ENCODE data around the gene TBC1D3B.
"Not testable (repeated sequence)": the region's sequence is repeated elsewhere in the genome, so short reads cannot be mapped to it uniquely, and the experiment has no call there.

Gene TBC1D3B

DNA sequence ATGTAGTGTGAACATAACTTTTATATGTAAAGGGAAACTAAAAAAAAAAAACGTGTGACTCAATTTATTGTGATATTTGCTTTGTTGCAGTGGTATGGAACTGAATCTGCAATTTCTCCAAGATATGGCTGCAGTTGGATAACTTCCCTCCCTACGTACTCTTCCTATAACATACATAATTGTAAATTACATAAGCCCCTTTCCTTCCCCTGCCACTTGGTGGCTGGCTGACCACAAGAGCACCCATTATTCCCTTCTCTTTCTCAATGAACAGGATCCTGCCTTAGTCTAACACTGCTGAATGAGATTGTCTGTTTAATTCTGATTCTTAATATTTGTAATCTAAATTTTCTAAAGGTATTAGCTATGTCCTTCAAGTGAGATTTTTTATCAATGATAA is 45.0 kb downstream of the TBC1D3B start:
- DNase-seq (ENCODE audit: low read depth in 1 of 2, low spot score in 1 of 2): no peak

DNA sequence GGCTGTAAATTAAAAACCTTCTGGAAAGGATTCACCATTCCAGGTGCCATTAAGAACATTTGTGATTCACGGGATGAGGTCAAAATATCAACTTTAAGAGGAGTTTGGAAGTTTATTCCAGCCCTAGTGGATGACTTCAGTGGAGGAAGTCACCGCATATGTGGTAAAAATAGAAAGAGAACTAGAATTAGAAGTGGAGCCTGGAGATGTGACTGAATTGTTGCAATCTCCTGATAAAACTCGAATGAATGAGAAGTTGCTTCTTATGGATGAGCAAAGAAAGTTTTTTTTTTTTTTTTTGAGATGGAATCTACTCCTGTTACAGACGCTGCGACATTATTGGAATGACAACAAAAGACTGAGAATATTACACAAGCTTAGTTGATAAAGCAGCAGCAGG is 46.1 kb downstream of the TBC1D3B start:
- no peak for DNase-seq (ENCODE audit: low read depth in 1 of 2, low spot score in 1 of 2)

DNA sequence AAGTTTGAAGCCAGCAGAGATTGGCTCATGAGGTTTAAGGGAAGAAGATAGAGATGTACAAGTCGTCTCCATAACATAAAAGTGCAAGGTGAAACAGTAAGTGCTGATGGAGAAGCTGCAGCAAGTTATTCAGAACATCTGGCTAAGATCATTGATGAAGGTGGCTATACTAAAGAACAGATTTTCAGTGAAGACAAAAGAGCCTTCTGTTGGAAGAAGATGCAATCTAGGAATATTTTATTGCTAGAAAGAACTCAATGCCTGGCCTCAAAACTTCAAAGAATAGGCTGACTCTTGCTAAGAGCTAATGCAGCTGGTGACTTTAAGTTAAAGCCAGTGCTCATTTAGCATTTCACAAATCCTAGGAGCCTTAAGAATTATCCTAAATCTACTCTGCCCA is 46.8 kb downstream of the TBC1D3B start:
- no peak for DNase-seq (ENCODE audit: low read depth in 1 of 2, low spot score in 1 of 2)

DNA sequence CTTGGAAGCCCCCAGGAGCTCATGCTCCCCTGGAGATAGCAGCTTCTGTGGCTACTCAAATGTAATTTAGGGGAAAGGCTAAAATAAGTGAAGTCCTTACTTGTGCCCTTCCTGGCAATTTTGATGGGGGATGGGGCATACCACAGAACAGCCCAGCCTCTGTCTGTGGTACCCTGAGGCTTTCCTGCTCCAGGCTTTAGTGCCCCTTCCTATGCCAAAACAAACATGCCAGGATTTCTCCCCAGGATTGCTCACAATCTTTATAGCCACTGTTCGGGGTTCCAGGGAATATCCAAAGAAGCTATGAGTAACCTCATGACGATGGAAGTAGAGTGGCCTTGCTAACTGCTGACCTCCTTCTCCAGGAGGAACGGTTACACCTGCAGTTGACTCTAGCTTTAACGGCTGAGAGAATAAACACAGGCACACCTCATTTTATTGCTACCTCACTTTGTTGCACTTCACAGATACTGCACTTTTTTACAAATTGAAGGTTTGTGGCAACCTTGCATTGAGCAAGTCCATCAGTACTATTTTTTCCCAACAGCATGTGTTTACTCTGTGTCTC is 47.9 kb downstream of the TBC1D3B start:
- DNase-seq (ENCODE audit: low read depth in 1 of 2, low spot score in 1 of 2): no peak

DNA sequence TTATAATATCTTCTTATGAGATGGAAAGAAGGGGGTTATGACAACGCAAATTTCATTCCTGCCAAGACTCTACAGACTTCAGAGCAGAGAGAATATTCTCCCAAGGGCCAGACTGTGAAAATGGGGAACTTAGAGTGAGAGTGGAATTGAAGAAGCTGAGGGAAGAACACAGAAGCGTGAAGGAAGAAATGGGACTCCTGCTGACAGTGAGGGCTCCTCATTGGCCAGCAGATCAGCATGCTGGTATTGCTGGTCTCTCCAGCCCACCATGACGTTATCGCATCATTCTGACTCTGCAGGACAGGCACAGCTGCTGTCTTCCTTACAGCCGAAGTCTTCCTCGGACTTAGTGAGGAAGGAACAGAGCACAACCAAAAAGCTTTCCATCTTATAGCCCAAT is 48.5 kb downstream of the TBC1D3B start:
- no peak for DNase-seq (ENCODE audit: low read depth in 1 of 2, low spot score in 1 of 2)

DNA sequence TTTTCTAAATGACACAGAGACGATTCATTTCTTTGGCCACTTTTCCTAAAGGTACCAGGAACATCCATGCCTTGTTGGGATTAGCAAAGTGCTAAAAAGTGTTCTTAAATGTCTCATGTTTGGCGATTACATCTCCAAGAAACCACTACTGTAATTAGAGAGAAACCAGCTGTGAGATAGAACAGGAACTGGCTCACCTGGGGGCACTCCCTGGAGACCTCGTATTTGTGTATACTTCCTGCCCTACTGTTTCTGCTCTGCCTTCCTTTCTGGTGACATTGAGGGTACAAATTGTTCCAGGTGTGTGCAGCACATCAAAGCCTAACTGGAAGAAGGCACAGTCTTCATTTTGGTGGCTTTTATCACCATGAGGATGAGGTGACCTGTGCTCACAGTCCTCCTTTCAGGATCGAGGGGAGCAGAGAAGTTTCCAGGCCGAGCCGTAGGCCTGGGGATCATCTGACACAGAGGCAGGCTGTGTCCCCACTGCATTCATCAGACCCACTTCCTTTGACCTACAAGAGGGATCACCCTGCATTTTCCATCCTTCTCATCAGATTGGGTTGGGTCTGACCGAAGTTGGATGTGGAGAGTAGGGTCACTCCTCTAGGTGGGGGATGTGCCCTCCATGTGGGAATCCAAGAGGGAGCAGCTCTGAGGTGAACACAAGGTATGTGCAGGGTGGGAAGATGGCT is 49.1 kb downstream of the TBC1D3B start:
- DNase-seq (ENCODE audit: low read depth in 1 of 2, low spot score in 1 of 2): no peak

DNA sequence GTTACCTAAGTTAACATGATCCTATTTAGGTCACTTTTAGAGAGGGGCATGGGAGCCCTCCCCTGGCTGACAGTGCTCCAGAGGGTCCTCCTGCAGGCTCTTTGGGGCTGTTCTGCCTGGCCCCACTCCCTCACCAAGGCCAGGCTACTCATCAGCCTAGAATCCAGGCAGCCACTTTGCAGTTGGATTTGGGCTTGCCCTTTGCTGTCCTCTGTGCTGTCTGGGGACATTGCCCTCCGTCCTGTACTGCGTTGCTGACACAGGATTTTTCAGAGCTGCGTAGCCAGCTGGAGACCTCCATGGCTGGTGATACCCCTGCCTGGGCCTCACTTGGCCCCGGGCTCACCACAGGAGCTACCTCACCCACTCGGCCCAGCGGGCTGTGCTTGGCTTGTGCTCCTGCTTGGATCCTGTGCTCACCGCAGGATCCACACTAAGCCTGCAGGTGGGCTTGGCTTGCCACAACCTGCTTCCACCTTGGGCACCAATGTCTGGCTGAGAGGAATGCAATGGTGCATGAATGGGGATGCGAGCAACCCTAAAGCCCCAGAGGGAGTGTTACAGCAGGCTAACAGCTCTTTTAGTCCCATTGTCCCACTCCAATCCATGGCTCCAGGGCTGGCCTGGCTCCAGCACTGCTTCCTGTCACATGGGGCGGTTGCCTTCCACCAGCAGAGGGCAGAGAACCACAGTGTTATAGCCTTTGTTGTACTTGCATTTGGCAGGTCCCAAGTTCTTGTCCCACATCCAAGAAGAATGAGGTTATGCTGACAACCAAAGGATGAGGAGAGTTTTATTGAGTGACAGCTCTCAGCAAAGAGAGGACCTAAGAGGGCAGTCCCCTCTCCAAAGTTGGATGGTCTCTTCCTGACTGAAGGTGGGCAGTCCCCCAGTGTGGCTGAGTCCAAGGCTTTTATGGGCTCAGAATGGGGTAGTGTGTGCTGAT is 51.3 kb downstream of the TBC1D3B start:
- DNase-seq (ENCODE audit: low read depth in 1 of 2, low spot score in 1 of 2): no peak

DNA sequence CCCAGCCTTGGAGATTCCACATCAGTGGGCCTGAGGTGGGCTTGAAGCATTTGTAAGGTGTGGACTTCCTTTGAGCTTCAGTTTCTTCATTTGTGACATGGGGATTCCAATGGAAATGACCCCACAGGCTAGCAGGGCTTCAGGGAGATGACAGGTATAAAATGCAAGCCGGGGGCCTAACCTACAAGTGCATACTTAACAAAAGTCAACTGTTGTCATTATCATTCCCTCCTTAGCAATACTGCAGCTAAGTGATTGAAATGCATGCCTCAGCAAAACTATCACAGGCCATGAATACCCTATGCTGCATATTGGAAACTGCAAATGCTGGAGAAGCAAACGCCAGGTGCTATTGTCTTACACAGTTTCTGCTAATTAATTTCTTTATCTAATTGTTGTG is 53.0 kb downstream of the TBC1D3B start:
- DNase-seq (ENCODE audit: low read depth in 1 of 2, low spot score in 1 of 2): no peak

DNA sequence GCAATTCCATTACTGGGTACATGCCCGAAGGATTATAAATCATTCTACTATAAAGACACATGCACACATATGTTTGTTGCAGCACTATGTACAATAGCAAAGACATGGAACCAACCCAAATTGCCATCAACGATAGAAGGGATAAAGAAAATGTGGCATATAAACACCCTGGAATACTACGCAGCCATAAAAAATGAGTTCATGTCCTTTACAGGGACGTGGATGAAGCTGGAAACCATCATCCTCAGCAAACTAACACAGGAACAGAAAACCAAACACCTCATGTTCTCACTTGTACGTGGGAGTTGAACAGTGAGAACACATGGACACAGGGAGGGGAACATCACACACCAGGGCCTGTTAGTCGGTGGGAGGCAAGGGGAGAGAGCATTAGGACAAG is 55.3 kb downstream of the TBC1D3B start:
- not testable (repeated sequence) for DNase-seq (ENCODE audit: low read depth in 1 of 2, low spot score in 1 of 2)

DNA sequence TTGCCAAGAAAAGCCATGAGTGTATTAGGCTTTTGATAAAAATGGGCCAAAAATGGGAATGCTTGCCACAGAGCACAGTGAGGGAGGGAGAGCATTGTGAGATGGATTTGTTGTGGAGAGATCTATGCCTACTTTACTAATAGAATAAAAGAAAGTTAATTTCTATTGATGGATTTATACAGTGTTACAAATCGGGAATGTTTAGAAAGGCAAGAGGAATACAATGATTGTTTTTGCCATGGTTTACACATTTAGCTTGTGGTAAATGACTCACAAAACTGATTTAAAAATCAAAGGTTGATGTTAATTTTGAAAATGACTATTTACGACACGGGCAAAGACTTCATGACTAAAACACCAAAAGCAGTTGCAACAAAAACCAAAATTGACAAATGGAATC is 56.2 kb downstream of the TBC1D3B start:
- DNase-seq (ENCODE audit: low read depth in 1 of 2, low spot score in 1 of 2): no peak

DNA sequence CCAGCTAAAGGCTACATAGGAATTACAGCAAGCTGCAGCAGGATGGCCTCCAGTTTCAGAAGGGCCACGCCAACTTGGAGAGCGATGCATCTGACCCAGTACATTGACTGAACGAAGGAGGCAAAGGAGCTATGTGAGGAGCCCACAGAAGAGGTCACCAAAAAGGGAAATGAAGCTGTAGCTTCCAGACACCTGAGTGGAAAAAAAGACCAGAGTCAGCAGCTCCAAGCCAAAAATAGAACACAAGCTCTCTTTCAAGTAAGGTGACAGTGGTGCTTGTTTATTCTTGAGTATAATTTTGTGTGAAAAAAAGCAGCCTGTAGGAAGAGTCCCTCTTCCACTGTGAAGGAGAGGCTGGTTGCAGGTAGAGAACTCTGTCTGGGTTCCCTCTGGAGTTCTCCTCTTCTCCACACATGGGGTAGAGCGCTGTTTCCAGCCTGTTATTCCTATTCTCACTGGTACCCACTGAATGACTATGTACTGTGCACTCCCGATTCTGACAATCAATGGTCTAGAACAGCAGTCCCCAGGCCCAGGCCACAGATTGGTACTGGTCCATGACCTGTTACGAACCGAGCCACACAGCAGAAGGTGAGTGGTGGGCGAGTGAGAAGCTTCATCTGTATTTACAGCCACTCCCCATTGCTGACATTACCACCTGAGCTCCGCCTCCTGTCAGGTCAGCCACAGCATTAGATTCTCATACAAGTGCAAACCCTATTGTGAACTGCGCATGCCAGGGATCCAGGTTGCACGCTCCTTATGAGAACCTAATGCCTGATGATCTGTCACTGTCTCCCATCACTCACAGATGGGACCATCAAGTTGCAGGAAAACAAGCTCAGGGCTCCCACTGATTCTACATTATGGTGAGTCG is 57.7 kb downstream of the TBC1D3B start:
- DNase-seq (ENCODE audit: low read depth in 1 of 2, low spot score in 1 of 2): no peak

DNA sequence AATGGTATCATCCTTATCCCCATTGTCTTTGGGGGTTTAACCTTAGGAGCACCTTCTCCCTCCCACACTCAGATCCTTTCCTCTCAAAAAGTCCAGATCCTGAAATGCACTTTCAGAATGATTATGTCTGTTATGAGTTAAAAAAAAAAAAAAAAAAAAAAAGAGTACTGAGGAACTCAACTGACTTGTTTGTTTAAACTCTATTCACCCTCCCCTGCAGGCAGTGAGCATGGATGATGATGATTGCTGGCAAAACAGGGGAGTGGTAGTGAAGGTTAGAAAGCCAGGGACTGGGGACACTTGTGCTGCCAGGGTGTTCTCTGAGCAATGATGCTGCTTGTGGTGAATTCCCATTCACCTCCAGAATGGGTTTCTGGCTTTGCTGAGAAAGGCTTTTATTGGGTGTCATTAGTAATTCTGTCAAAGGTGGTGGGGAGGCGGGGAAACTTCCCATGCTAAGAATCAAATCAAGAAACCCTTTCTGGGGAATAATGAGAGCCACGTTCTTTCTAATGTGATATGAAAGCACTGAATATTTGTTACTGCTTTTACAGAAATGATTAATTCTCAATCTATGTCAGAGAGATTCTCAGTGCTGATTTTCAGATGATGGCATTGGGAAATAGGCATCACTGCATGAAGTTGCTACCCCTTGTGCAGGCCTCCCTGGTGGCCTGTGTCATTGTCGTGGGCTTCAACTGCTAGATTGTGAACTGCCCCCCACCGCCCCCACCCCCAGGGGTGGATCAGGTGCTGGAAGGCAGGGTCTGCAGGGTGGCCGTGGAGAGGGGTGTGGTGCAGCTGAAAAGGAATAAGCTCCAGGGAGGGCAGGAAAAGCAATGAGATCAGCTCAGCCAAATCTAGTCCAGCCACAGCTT is 58.7 kb downstream of the TBC1D3B start:
- peak in 1 of 2 donors; percentile 6 for DNase-seq (ENCODE audit: low read depth in 1 of 2, low spot score in 1 of 2)

Measured in activated T-helper 1 cell treated with anti-CD3 and anti-CD28 coated beads, Interleukin-2, amount 50 U/mL, for 16 hours (primary cell).